H1 (cell line): ENCODE results near the gene SEL1L2. TPM values are rescaled to one million over a fixed set of nuclear protein-coding genes. Genes with fewer than 3 reads are reported as not detected.

Experiments used
- CTCF ChIA-PET: fragments of 300-600 bp; sonication (Branson Sonifier 250); formaldehyde crosslinking; loops from one replicate; lab custom pipeline; 2021; ENCODE audit not compliant: partially characterized antibody; lab: Charles Lee
- POLR2A ChIA-PET: fragments of 300-600 bp; sonication (Branson Sonifier 250); formaldehyde crosslinking; loops from one replicate; lab custom pipeline; 2021; ENCODE audit warnings: inconsistent platforms; ENCODE audit not compliant: partially characterized antibody; lab: Charles Lee
- DNase-seq, 2 experiments: peaks; one replicate each; pipeline versions ENCODE4 v3.0.0 to v3.0.0-alpha.2; 2010 to 2022; ENCODE audit warnings: low spot score in 2 of 2, low read depth in 1 of 2, mixed read lengths in 1 of 2
- FAIRE-seq: peaks from 2 replicates; lab custom pipeline; 2011; peaks lifted over from hg19 to GRCh38; lab: Jason Lieb, UNC
- H2AFZ ChIP-seq: 2 replicates; pipeline ENCODE4 v1.8.1; 2012; ENCODE audit warnings: low read length, inconsistent platforms
- H2AK5ac ChIP-seq: 2 replicates; pipeline ENCODE4 v1.6.1; 2013; ENCODE audit warnings: low read depth, low read length
- H2BK120ac ChIP-seq: replicated peaks from 2 replicates; pipeline ENCODE3; 2013; ENCODE audit warnings: low read depth, low read length, inconsistent platforms
- H2BK12ac ChIP-seq: 2 replicates; pipeline ENCODE4 v1.6.1; 2013; ENCODE audit warnings: low read depth, low read length
- H2BK15ac ChIP-seq: 2 replicates; pipeline ENCODE4 v1.6.1; 2013; ENCODE audit warnings: low read length
- H2BK20ac ChIP-seq: 2 replicates; pipeline ENCODE4 v1.6.1; 2013; ENCODE audit warnings: low read length
- H2BK5ac ChIP-seq: 2 replicates; pipeline ENCODE4 v1.6.1; 2013; ENCODE audit warnings: low read depth, low read length
- H3K14ac ChIP-seq: 2 replicates; pipeline ENCODE4 v1.6.1; 2013; ENCODE audit warnings: inconsistent platforms; ENCODE audit not compliant: insufficient read length
- H3K18ac ChIP-seq: 2 replicates; pipeline ENCODE4 v1.6.1; 2013; ENCODE audit warnings: low read length; ENCODE audit errors: extremely low read depth
- H3K23ac ChIP-seq: 2 replicates; pipeline ENCODE4 v1.6.1; 2013; ENCODE audit warnings: inconsistent platforms; ENCODE audit not compliant: insufficient read length
- H3K23me2 ChIP-seq: 2 replicates; pipeline ENCODE4 v1.6.1; 2013; ENCODE audit warnings: low read depth, low read length
- H3K27ac ChIP-seq: 2 replicates; pipeline ENCODE4 v1.6.1; 2011; ENCODE audit warnings: low read depth, low read length, inconsistent platforms
- H3K27me3 ChIP-seq, 4 experiments: replicated peaks in 1 of 4; 1 replicate in 1 of 4; 2 replicates in 3 of 4; pipeline versions ENCODE4 v1.6.1 to v1.8.1; 2011 to 2013; ENCODE audit warnings: low read length in 3 of 4, mild to moderate bottlenecking in 3 of 4, inconsistent platforms in 2 of 4, mixed read lengths in 2 of 4, moderate library complexity in 1 of 4; ENCODE audit not compliant: control insufficient read depth in 3 of 4, insufficient read depth in 3 of 4; ENCODE audit errors: extremely low read depth in 1 of 4
- H3K36me3 ChIP-seq, 4 experiments: 2 replicates each; pipeline versions ENCODE4 v1.6.1 to v1.8.1; 2011 to 2013; ENCODE audit warnings: mild to moderate bottlenecking in 4 of 4, low read length in 3 of 4, moderate library complexity in 2 of 4, control low read depth in 1 of 4, inconsistent platforms in 1 of 4; ENCODE audit not compliant: insufficient read depth in 4 of 4, control insufficient read depth in 2 of 4
- H3K4ac ChIP-seq: replicated peaks from 2 replicates; pipeline ENCODE3; 2013; ENCODE audit warnings: low read length, low read depth, mixed read lengths, inconsistent platforms; ENCODE audit not compliant: insufficient read length
- H3K4me1 ChIP-seq, 4 experiments: replicated peaks in 1 of 4; 1 replicate in 1 of 4; 2 replicates in 3 of 4; pipeline versions ENCODE4 v1.6.1 to v1.8.1; 2011 to 2013; ENCODE audit warnings: low read length in 3 of 4, inconsistent platforms in 2 of 4, mixed read lengths in 1 of 4; ENCODE audit not compliant: insufficient read depth in 4 of 4, control insufficient read depth in 3 of 4
- H3K4me2 ChIP-seq, 2 experiments: 2 replicates each; pipeline versions ENCODE4 v1.6.1 to v1.8.1; 2011 to 2013; ENCODE audit warnings: low read depth in 2 of 2, low read length in 2 of 2, control low read depth in 1 of 2, inconsistent platforms in 1 of 2, mild to moderate bottlenecking in 1 of 2; ENCODE audit not compliant: insufficient read depth in 1 of 2
- H3K4me3 ChIP-seq, 4 experiments: fragments of 200-600, 300-600 bp in 1 of 4; sonication (generic), shearing (Covaris generic), sonication (Bioruptor Twin) in 1 of 4; 2 replicates each; pipeline versions ENCODE4 v1.5.1 to v1.8.1; 2011 to 2016; ENCODE audit warnings: low read length in 4 of 4, low read depth in 3 of 4, control low read depth in 2 of 4, inconsistent platforms in 2 of 4, mild to moderate bottlenecking in 2 of 4, mixed read lengths in 1 of 4, moderate library complexity in 1 of 4; ENCODE audit not compliant: insufficient read depth in 2 of 4; ENCODE audit errors: extremely low read depth in 1 of 4
- H3K56ac ChIP-seq: replicated peaks from 2 replicates; pipeline ENCODE3; 2013; ENCODE audit warnings: low read depth, mild to moderate bottlenecking, mixed read lengths, low read length, inconsistent platforms; ENCODE audit not compliant: insufficient read length
- H3K79me1 ChIP-seq: 2 replicates; pipeline ENCODE4 v1.6.1; 2013; ENCODE audit warnings: low read depth, low read length, control low read depth
- H3K79me2 ChIP-seq, 2 experiments: 2 replicates each; pipeline versions ENCODE4 v1.6.1 to v1.8.1; 2012 to 2013; ENCODE audit warnings: low read length in 2 of 2, mild to moderate bottlenecking in 2 of 2, inconsistent platforms in 1 of 2; ENCODE audit not compliant: insufficient read depth in 2 of 2, control insufficient read depth in 1 of 2
- H3K9ac ChIP-seq, 4 experiments: replicated peaks in 1 of 4; 1 replicate in 1 of 4; 2 replicates in 3 of 4; pipeline versions ENCODE4 v1.6.1 to v1.8.1; 2011 to 2013; ENCODE audit warnings: low read depth in 3 of 4, low read length in 3 of 4, control low read depth in 2 of 4, mild to moderate bottlenecking in 2 of 4, moderate library complexity in 2 of 4, inconsistent platforms in 1 of 4; ENCODE audit errors: extremely low read depth in 1 of 4
- H3K9me3 ChIP-seq, 2 experiments: 2 replicates each; pipeline versions ENCODE4 v1.6.1 to v1.8.1; 2012 to 2013; ENCODE audit warnings: mild to moderate bottlenecking in 2 of 2, moderate library complexity in 2 of 2, control low read depth in 1 of 2, inconsistent platforms in 1 of 2, low read depth in 1 of 2, low read length in 1 of 2, mixed read lengths in 1 of 2; ENCODE audit not compliant: insufficient read depth in 2 of 2
- H4K20me1 ChIP-seq, 2 experiments: replicated peaks in 1 of 2; 2 replicates each; pipeline versions ENCODE3 to v1.8.1; 2011 to 2013; ENCODE audit warnings: inconsistent platforms in 2 of 2, low read length in 2 of 2, mild to moderate bottlenecking in 1 of 2; ENCODE audit not compliant: insufficient read depth in 2 of 2, control insufficient read depth in 1 of 2
- H4K5ac ChIP-seq: 2 replicates; pipeline ENCODE4 v1.6.1; 2013; ENCODE audit warnings: low read length, low read depth, mixed read lengths, inconsistent platforms; ENCODE audit not compliant: insufficient read length
- H4K8ac ChIP-seq: 2 replicates; pipeline ENCODE4 v1.8.0; 2013; ENCODE audit warnings: mild to moderate bottlenecking, moderate library complexity, low read length, inconsistent platforms; ENCODE audit not compliant: insufficient read depth; ENCODE audit errors: extremely low read depth
- H4K91ac ChIP-seq: replicated peaks from 2 replicates; pipeline ENCODE3; 2013; ENCODE audit warnings: low read length, mixed read lengths, inconsistent platforms; ENCODE audit not compliant: insufficient read length
- CTBP2 ChIP-seq: IDR thresholded peaks from 2 replicates; pipeline ENCODE4 v1.7.0; 2011; ENCODE audit warnings: borderline replicate concordance, mild to moderate bottlenecking, moderate library complexity, mixed read lengths, low read length; ENCODE audit not compliant: insufficient read depth, insufficient read length
- EZH2 ChIP-seq: fragments of 200-600 bp; sonication (generic); IDR thresholded peaks from 2 replicates; pipeline ENCODE4 v1.7.1; 2012; ENCODE audit warnings: low read depth, mild to moderate bottlenecking, moderate library complexity, low read length, inconsistent platforms; ENCODE audit not compliant: severe bottlenecking
- SAP30 ChIP-seq: fragments of 300-600 bp; sonication (generic); IDR thresholded peaks from 2 replicates; pipeline ENCODE4 v1.7.1; 2012; ENCODE audit warnings: low read length, moderate library complexity, mild to moderate bottlenecking, inconsistent platforms; ENCODE audit not compliant: insufficient read depth, insufficient replicate concordance
- SUZ12 ChIP-seq: fragments of 200-600 bp; sonication (generic); IDR thresholded peaks from 2 replicates; pipeline ENCODE4 v1.6.1; 2012; ENCODE audit warnings: mild to moderate bottlenecking, inconsistent platforms, low read length, moderate library complexity, mixed read lengths
- WGBS, 2 experiments: shearing (Covaris generic) in 1 of 2; methylation state at CpG; one replicate each; pipeline versions ENCODE4 v1.1.6 to v1.1.7; 2013 to 2015; ENCODE audit warnings: low lambda C conversion rate in 2 of 2, mixed read lengths in 2 of 2, inconsistent platforms in 1 of 2, low coverage in 1 of 2, missing lambda C conversion rate in 1 of 2; ENCODE audit not compliant: insufficient replicate concordance in 2 of 2, insufficient coverage in 1 of 2, insufficient read length in 1 of 2; ENCODE audit errors: extremely low coverage in 1 of 2, missing lambda C conversion rate in 1 of 2; 5-methylcytosine and 5-hydroxymethylcytosine counted together
- polyA plus RNA-seq, 7 experiments: library from polyadenylated mRNA; depleted of rRNA in 3 of 7; stranded (reverse) in 5 of 7; unstranded in 2 of 7; fragments of >200 nt in 5 of 7; fragments of 200-250 nt in 2 of 7; gene quantifications; 1 replicate in 5 of 7; 2 replicates in 1 of 7; 4 replicates in 1 of 7; pipeline versions ENCODE4 v1.2.1 to v1.2.3, GENCODE V29; 2011 to 2013; ENCODE audit warnings: missing spikeins in 2 of 7, mixed read lengths in 2 of 7
- total RNA-seq: library from RNA; stranded (reverse); fragmentation: NEBNext Ultra II Directional; extraction: Animal tissue kit (Norgen Biotek cat#: 25700); gene quantifications from 2 replicates; pipeline ENCODE4 v1.2.1, GENCODE V29; 2021

The SEL1L2 gene
- total and polyA plus RNA-seq, 2 of the 8 experiments (the other 6 are each of a cell fraction or from before 2014, with no cell fraction given) = not detected

GRCh38 chr20:13913131-13913530 is 77.3 kb downstream of the SEL1L2 start:
- no peak overlapping the region for H3K27ac ChIP-seq

More at GRCh38 chr20:13913131-13913530, 77.3 kb downstream of the SEL1L2 start:
- no peak for TF ChIP-seq SAP30
- TF ChIP-seq SUZ12 = no peak
- no peak for TF ChIP-seq EZH2
- no peak for TF ChIP-seq CTBP2
- Histone ChIP-seq H3K4me3 (no peak overlapping the region), H2BK20ac (no peak overlapping the region), H3K27me3 (no peaks in the 10 kb centered on the region), H4K20me1 (no peaks in the 10 kb centered on the region), H2BK120ac (no peak overlapping the region), H2BK15ac (no peak overlapping the region), H2BK5ac (no peak overlapping the region), H3K79me1 (no peaks in the 10 kb centered on the region), H3K4me1 (no peaks in the 10 kb centered on the region), H3K4me2 (no peak overlapping the region), H3K14ac (no peak overlapping the region), H3K23me2 (no peaks in the 10 kb centered on the region), H2AFZ (no peak overlapping the region), H3K9me3 (no peaks in the 10 kb centered on the region), H4K8ac (no peak overlapping the region), H3K79me2 (no peaks in the 10 kb centered on the region), H3K18ac (no peak overlapping the region), H3K36me3 (no peaks in the 10 kb centered on the region), H3K9ac (no peak overlapping the region), H2BK12ac (no peak overlapping the region), H2AK5ac (no peak overlapping the region), H3K23ac (no peak overlapping the region), H3K4ac (no peak overlapping the region), H4K91ac (no peak overlapping the region), H3K56ac (no peak overlapping the region), H4K5ac (no peak overlapping the region)
- DNase-seq = no peak
- POLR2A ChIA-PET = no interaction called here
- WGBS, 2 experiments = 96% methylated on average over 1 of the region's 1 CpG; no CpG with 5 or more reads in 1 of the 2 experiments
- FAIRE-seq = no peak
- CTCF ChIA-PET = interaction anchor here (0.8 to 2.1 kb wide), 6 partner anchors 10 to 94 kb away, joined by 3 to 12 read pairs (median 4); no protein-coding TSS in a partner anchor
